Esophagus squamous epithelium (tissue), 5 donors: ENCODE measurements around the gene NCEH1. TPM values are rescaled to one million over a fixed set of nuclear protein-coding genes. Genes with fewer than 3 reads are reported as not detected.

ENCODE experiments used
- DNase-seq: peaks from one replicate; lab custom pipeline; 2025; lab: John Stamatoyannopoulos, UW
- H3K27ac ChIP-seq, 4 donors: fragments of 200-600 bp; sonication (generic); one replicate each; pipeline ENCODE4 v1.5.1; 2016 to 2019; ENCODE audit warnings: mild to moderate bottlenecking in 1 of 4
- H3K27me3 ChIP-seq, 4 donors: fragments of 200-600 bp; sonication (generic); 1 replicate in 3 of 4; 2 replicates in 1 of 4; pipeline versions ENCODE4 v1.5.1 to v1.6.0; 2017 to 2021; ENCODE audit warnings: antibody characterized with exemption in 1 of 4
- H3K36me3 ChIP-seq, 3 donors: fragments of 200-600 bp; sonication (generic); one replicate each; pipeline ENCODE4 v1.5.1; 2016 to 2019
- H3K4me1 ChIP-seq, 3 donors: fragments of 200-600 bp; sonication (generic); one replicate each; pipeline ENCODE4 v1.5.1; 2017 to 2019
- H3K4me3 ChIP-seq, 4 donors: fragments of 200-600 bp; sonication (generic); 1 replicate in 3 of 4; 2 replicates in 1 of 4; pipeline ENCODE4 v1.5.1; 2016 to 2019; ENCODE audit warnings: mild to moderate bottlenecking in 2 of 4, moderate library complexity in 1 of 4
- H3K9me3 ChIP-seq, 3 donors: fragments of 200-600 bp; sonication (generic); one replicate each; pipeline ENCODE4 v1.5.1; 2016 to 2019
- CTCF ChIP-seq, 6 experiments: fragments of 450-650 bp in 4 of 6; fragments of 200-600 bp in 2 of 6; sonication (generic) in 2 of 6; IDR thresholded peaks; one replicate each; pipeline ENCODE4 v1.5.1; 2016 to 2019; ENCODE audit warnings: antibody characterized with exemption in 6 of 6, mild to moderate bottlenecking in 4 of 6, moderate library complexity in 4 of 6
- POLR2A ChIP-seq, 4 donors: fragments of 450-650 bp; IDR thresholded peaks; one replicate each; pipeline ENCODE4 v1.6.1; 2017; ENCODE audit warnings: antibody characterized with exemption in 4 of 4, mild to moderate bottlenecking in 4 of 4, moderate library complexity in 3 of 4
- WGBS, 2 donors: methylation state at CpG; one replicate each; pipeline ENCODE4 v1.1.5; 2018; 5-methylcytosine and 5-hydroxymethylcytosine counted together
- intact Hi-C: fragments of 100-400 bp; cut with DNase I; formaldehyde crosslinking; loops from one replicate; pipeline ENCODE4 v1.15.0; 2022
- total RNA-seq, 4 donors: library from RNA; depleted of rRNA; stranded (reverse); fragments of >200 nt; gene quantifications; one replicate each; pipeline ENCODE4 v1.1.0, GENCODE V29; 2016
- donor health status: DM: yes; HTN: yes; CAD: no.

The NCEH1 gene
- total RNA-seq, 4 donors from 2014 or later = 2.2 to 9.1 (median 5.0) TPM

- WGBS, 2 donors = 88 to 100% methylated on average over 1 of the region's 1 CpG
- intact Hi-C loops = no loop called here
- H3K4me1 ChIP-seq = peaks cover 0 to 5% (median 0%) of the 10 kb centered on the region in 3 donors
- H3K27me3 ChIP-seq = no peaks in the 10 kb centered on the region
- no peaks in the 10 kb centered on the region for H3K36me3 ChIP-seq
- H3K4me3 ChIP-seq = no peak overlapping the region
- no peak overlapping the region for H3K27ac ChIP-seq
- TF ChIP-seq CTCF (IDR thresholded peaks at IDR 0.05) = no peak
- TF ChIP-seq POLR2A (IDR thresholded peaks at IDR 0.05) = no peak
- H3K9me3 ChIP-seq = no peaks in the 10 kb centered on the region
- no peak for DNase-seq
Observed at GRCh38 chr3:172697558-172697957, 13.3 kb downstream of the NCEH1 start.

GRCh38 chr3:172696357-172696756, 14.5 kb downstream of the NCEH1 start:
- DNase-seq = no peak
- H3K27ac ChIP-seq = no peak overlapping the region
- H3K9me3 ChIP-seq = no peaks in the 10 kb centered on the region
- no peak overlapping the region for H3K4me3 ChIP-seq
- no peaks in the 10 kb centered on the region for H3K36me3 ChIP-seq
- intact Hi-C loops = no loop called here
- H3K4me1 ChIP-seq = peaks cover 0 to 17% (median 3%) of the 10 kb centered on the region in 3 donors
- TF ChIP-seq CTCF (IDR thresholded peaks at IDR 0.05) (no peak), POLR2A (IDR thresholded peaks at IDR 0.05) (no peak)
- WGBS, 2 donors = 78 to 83% methylated on average over 5 of the region's 5 CpGs
- H3K27me3 ChIP-seq = no peaks in the 10 kb centered on the region

GRCh38 chr3:172694573-172695246, 16.2 kb downstream of the NCEH1 start:
- intact Hi-C loops = no loop called here
- WGBS, 2 donors = 70 to 71% methylated on average over 4 of the region's 4 CpGs
- H3K27me3 ChIP-seq = no peaks in the 10 kb centered on the region
- no peaks in the 10 kb centered on the region for H3K36me3 ChIP-seq
- H3K4me1 ChIP-seq = peaks cover 0 to 25% (median 4%) of the 10 kb centered on the region in 3 donors
- DNase-seq = no peak
- H3K27ac ChIP-seq = no peak overlapping the region
- no peaks in the 10 kb centered on the region for H3K9me3 ChIP-seq
- TF ChIP-seq CTCF (IDR thresholded peaks at IDR 0.05) = no peak
- no peak for TF ChIP-seq POLR2A (IDR thresholded peaks at IDR 0.05)
- H3K4me3 ChIP-seq = no peak overlapping the region

GRCh38 chr3:172692751-172693338, 18.0 kb downstream of the NCEH1 start:
- Histone ChIP-seq H3K36me3 (no peaks in the 10 kb centered on the region), H3K4me1 (peaks cover 0 to 27% (median 4%) of the 10 kb centered on the region in 3 donors), H3K9me3 (no peaks in the 10 kb centered on the region), H3K27me3 (no peaks in the 10 kb centered on the region), H3K4me3 (no peak overlapping the region), H3K27ac (no peak overlapping the region)
- TF ChIP-seq CTCF (IDR thresholded peaks at IDR 0.05) (no peak), POLR2A (IDR thresholded peaks at IDR 0.05) (no peak)
- intact Hi-C loops = no loop called here
- no peak for DNase-seq
- 86 to 90% methylated on average over 2 of the region's 2 CpGs for WGBS, 2 donors

GRCh38 chr3:172690936-172691335, 19.9 kb downstream of the NCEH1 start:
- H3K4me1 ChIP-seq = peaks cover 3 to 46% (median 10%) of the 10 kb centered on the region in 3 donors
- no peak overlapping the region for H3K4me3 ChIP-seq
- H3K9me3 ChIP-seq = no peaks in the 10 kb centered on the region
- peak overlapping the region in 1 of 4 donors; percentile 2 for H3K27ac ChIP-seq
- intact Hi-C loops = no loop called here
- no peaks in the 10 kb centered on the region for H3K27me3 ChIP-seq
- H3K36me3 ChIP-seq = no peaks in the 10 kb centered on the region
- 66 to 70% methylated on average over 1 of the region's 1 CpG for WGBS, 2 donors
- TF ChIP-seq CTCF (IDR thresholded peaks at IDR 0.05) (no peak), POLR2A (IDR thresholded peaks at IDR 0.05) (no peak)
- no peak for DNase-seq
